Spinal cord (tissue), 10 donors: ENCODE results near the gene OR4M2. TPM values are rescaled to one million over a fixed set of nuclear protein-coding genes. Genes with fewer than 3 reads are reported as not detected.
"Not testable (repeated sequence)": the region's sequence is repeated elsewhere in the genome, so short reads cannot be mapped to it uniquely, and the experiment has no call there.

ENCODE experiments used
- DNase-seq, 6 donors: peaks; one replicate each; pipeline versions ENCODE4 v3.0.0 to v3.0.0-alpha.2; 2013 to 2015; ENCODE audit warnings: low spot score in 6 of 6, low read depth in 4 of 6
- H3K27ac ChIP-seq: one replicate; pipeline ENCODE4 v1.5.1; 2013; ENCODE audit warnings: low read depth, low read length, control low read depth
- H3K27me3 ChIP-seq: one replicate; pipeline ENCODE4 v1.6.1; 2013; ENCODE audit warnings: low read length; ENCODE audit not compliant: control insufficient read depth, insufficient read depth
- H3K36me3 ChIP-seq: one replicate; pipeline ENCODE4 v1.6.1; 2013; ENCODE audit warnings: low read length; ENCODE audit not compliant: control insufficient read depth, insufficient read depth
- H3K4me1 ChIP-seq: one replicate; pipeline ENCODE4 v1.6.1; 2013; ENCODE audit warnings: low read length; ENCODE audit not compliant: control insufficient read depth, insufficient read depth
- H3K4me3 ChIP-seq: one replicate; pipeline ENCODE4 v1.5.1; 2013; ENCODE audit warnings: low read depth, low read length, control low read depth
- H3K9me3 ChIP-seq: one replicate; pipeline ENCODE4 v1.6.1; 2013; ENCODE audit warnings: low read length; ENCODE audit not compliant: control insufficient read depth, insufficient read depth
- WGBS: methylation state at CpG from one replicate; pipeline ENCODE4 v1.1.5; 2013; ENCODE audit warnings: missing lambda C conversion rate; ENCODE audit not compliant: insufficient coverage; 5-methylcytosine and 5-hydroxymethylcytosine counted together
- long read RNA-seq, 4 donors: transcript quantifications; one replicate each; lab custom pipeline, GENCODE V29; 2026
- polyA plus RNA-seq, 2 donors: library from polyadenylated mRNA; unstranded; fragments of 120-200 nt; gene quantifications; one replicate each; pipeline ENCODE4 v1.2.1, GENCODE V29; 2013; ENCODE audit not compliant: insufficient read length in 2 of 2
- total RNA-seq, 2 donors: library from RNA; depleted of rRNA in 1 of 2; stranded (reverse); fragments of 120-200 nt in 1 of 2; fragments of >200 nt in 1 of 2; gene quantifications; one replicate each; pipeline versions ENCODE4 v1.2.3 to v1.2.4, GENCODE V29; 2013 to 2014
- donor health status: healthy.

OR4M2 gene
- not detected for total RNA-seq
- polyA plus RNA-seq = not detected
- long read RNA-seq, donor 1 = 0 reads
- long read RNA-seq, donor 2 = 0 reads
- long read RNA-seq, donor 3 = 0 reads
- long read RNA-seq, donor 4 = 0 reads

GRCh38 chr15:22080227-22080626, at the start of gene OR4M2:
TSS of gene OR4M2 (plus strand) at chr15:22080527. CDS start at chr15:22080625, 98 bp downstream.
- H3K36me3 ChIP-seq, H3K4me3 ChIP-seq, DNase-seq, H3K4me1 ChIP-seq, H3K9me3 ChIP-seq, H3K27me3 ChIP-seq, H3K27ac ChIP-seq: not testable (repeated sequence)
- WGBS = no CpG with 5 or more reads among the region's 2 CpGs

GRCh38 chr15:22069267-22069666, 11.1 kb upstream of the OR4M2 start:
- not testable (repeated sequence) for H3K4me3 ChIP-seq, H3K4me1 ChIP-seq, H3K9me3 ChIP-seq, H3K27me3 ChIP-seq, H3K27ac ChIP-seq, H3K36me3 ChIP-seq, DNase-seq

GRCh38 chr15:22081386-22081785, 1.1 kb downstream of the OR4M2 start:
- H3K27ac ChIP-seq, H3K4me1 ChIP-seq, H3K4me3 ChIP-seq, H3K27me3 ChIP-seq, DNase-seq, H3K9me3 ChIP-seq, H3K36me3 ChIP-seq: not testable (repeated sequence)
- no CpG with 5 or more reads among the region's 3 CpGs for WGBS

GRCh38 chr15:22098616-22099253, 18.4 kb downstream of the OR4M2 start:
- not testable (repeated sequence) for H3K9me3 ChIP-seq, H3K4me3 ChIP-seq, DNase-seq, H3K27me3 ChIP-seq, H3K36me3 ChIP-seq, H3K4me1 ChIP-seq, H3K27ac ChIP-seq
- no CpG with 5 or more reads among the region's 16 CpGs for WGBS

- not testable (repeated sequence) for H3K9me3 ChIP-seq, H3K36me3 ChIP-seq, H3K27ac ChIP-seq, H3K4me3 ChIP-seq, DNase-seq, H3K4me1 ChIP-seq, H3K27me3 ChIP-seq
- no CpG with 5 or more reads among the region's 17 CpGs for WGBS
These were observed 19.1 kb downstream of the OR4M2 start for GRCh38 chr15:22099289-22099891.

GRCh38 chr15:22122033-22122432, 41.7 kb downstream of the OR4M2 start:
- no CpG with 5 or more reads among the region's 5 CpGs for WGBS
- not testable (repeated sequence) for H3K4me3 ChIP-seq, DNase-seq, H3K4me1 ChIP-seq, H3K9me3 ChIP-seq, H3K27me3 ChIP-seq, H3K36me3 ChIP-seq, H3K27ac ChIP-seq

Other genes with a start within 250 kb of the OR4M2 start
- gene POTEB, start 202.8 kb upstream of the OR4M2 start, total RNA-seq = not detected
- not detected for gene POTEB, start 202.8 kb upstream of the OR4M2 start, polyA plus RNA-seq